ENCODE measurements around the gene CLPSL1. TPM values are rescaled to one million over a fixed set of nuclear protein-coding genes. Genes with fewer than 3 reads are reported as not detected.

Gene CLPSL1
- total RNA-seq, 1 donor from 2014 or later = 0.40 TPM

DNA sequence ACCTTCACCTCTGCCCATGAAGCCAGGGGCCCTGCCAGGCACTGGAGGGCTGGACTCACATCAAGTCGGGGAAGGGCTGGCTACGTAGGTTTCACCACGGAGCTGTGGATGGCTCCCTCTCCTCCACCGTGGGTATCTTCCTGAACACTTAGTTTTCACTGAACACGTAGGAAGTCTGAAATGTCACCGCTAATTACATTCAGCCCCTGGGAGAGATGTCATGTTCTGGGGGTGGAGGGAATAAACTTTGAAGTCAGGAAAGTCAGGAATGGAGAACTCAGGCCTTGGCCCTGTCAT, 30.8 kb downstream of the CLPSL1 start:
- Mint-ChIP-seq H3K9me3 (no peaks in the 10 kb centered on the region), H3K27ac (no peak overlapping the region), H3K4me1 (no peaks in the 10 kb centered on the region)

DNA sequence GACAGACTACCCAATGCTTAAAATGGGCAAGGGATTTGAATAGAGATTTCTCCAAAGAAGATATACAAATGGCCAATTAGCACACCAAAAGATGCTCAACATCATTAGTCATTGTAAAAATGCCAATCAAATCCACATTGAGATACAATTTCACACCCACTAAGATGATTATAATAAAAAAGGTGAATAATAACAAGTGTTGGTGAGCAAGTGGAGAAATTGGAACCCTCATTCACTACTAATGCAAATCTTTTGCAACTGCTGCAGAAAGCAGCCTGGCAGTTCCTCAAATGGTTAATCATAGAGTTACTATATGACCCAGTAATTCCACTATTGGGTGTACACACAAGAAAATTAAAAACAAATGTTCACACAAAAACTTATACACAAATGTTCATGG, 36.7 kb downstream of the CLPSL1 start:
- no peak for DNase-seq (ENCODE audit: low spot score in 2 of 2, unreplicated experiment in 2 of 2)
- no peaks in the 10 kb centered on the region for H3K27me3 Mint-ChIP-seq (ENCODE audit: low read depth)
- no peaks in the 10 kb centered on the region for H3K4me1 Mint-ChIP-seq
- H3K36me3 Mint-ChIP-seq = no peaks in the 10 kb centered on the region
- H3K27ac Mint-ChIP-seq = no peak overlapping the region
- peaks cover 4% of the 10 kb centered on the region for H3K9me3 Mint-ChIP-seq
- no peak overlapping the region for H3K4me3 Mint-ChIP-seq
- TF ChIP-seq, protein P1, sequence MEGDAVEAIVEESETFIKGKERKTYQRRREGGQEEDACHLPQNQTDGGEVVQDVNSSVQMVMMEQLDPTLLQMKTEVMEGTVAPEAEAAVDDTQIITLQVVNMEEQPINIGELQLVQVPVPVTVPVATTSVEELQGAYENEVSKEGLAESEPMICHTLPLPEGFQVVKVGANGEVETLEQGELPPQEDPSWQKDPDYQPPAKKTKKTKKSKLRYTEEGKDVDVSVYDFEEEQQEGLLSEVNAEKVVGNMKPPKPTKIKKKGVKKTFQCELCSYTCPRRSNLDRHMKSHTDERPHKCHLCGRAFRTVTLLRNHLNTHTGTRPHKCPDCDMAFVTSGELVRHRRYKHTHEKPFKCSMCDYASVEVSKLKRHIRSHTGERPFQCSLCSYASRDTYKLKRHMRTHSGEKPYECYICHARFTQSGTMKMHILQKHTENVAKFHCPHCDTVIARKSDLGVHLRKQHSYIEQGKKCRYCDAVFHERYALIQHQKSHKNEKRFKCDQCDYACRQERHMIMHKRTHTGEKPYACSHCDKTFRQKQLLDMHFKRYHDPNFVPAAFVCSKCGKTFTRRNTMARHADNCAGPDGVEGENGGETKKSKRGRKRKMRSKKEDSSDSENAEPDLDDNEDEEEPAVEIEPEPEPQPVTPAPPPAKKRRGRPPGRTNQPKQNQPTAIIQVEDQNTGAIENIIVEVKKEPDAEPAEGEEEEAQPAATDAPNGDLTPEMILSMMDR (IDR thresholded peaks at IDR 0.05; ENCODE audit: unreplicated experiment) = no peak

More for the DNA sequence above, 30.8 kb downstream of the CLPSL1 start:
- H3K27me3 Mint-ChIP-seq (ENCODE audit: low read depth) = peaks cover 6% of the 10 kb centered on the region
- H3K36me3 Mint-ChIP-seq = no peaks in the 10 kb centered on the region
- DNase-seq (ENCODE audit: low spot score in 2 of 2, unreplicated experiment in 2 of 2) = no peak
- TF ChIP-seq, protein P1 (IDR thresholded peaks at IDR 0.05; ENCODE audit: unreplicated experiment) = no peak
- no peak overlapping the region for H3K4me3 Mint-ChIP-seq

DNA sequence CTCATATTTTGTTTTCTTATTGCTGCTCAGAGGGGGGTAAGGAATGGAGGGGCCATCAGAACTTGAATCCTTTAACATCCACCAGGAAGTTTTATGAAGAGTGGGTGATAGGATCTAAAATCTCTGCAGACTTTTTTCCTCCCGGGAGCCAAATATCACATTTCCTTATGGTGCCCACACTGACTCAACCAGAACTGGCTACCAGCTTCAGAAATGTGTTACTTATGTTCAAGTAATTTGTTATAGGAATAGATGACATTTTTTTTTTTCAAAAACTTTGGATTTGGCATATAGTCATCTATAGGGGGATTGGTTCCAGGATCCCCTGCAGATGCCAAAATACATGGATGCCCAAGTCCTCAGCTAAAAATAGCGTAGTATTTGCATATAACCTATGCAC, 42.8 kb downstream of the CLPSL1 start:
- H3K27me3 Mint-ChIP-seq (ENCODE audit: low read depth) = no peaks in the 10 kb centered on the region
- H3K9me3 Mint-ChIP-seq = no peaks in the 10 kb centered on the region
- no peak for DNase-seq (ENCODE audit: low spot score in 2 of 2, unreplicated experiment in 2 of 2)
- no peak overlapping the region for H3K27ac Mint-ChIP-seq
- no peaks in the 10 kb centered on the region for H3K4me1 Mint-ChIP-seq
- no peak overlapping the region for H3K4me3 Mint-ChIP-seq
- TF ChIP-seq, protein P1 (IDR thresholded peaks at IDR 0.05; ENCODE audit: unreplicated experiment) = no peak
- H3K36me3 Mint-ChIP-seq = no peaks in the 10 kb centered on the region

- Mint-ChIP-seq H3K9me3 (peaks cover 4% of the 10 kb centered on the region), H3K27ac (no peak overlapping the region), H3K36me3 (no peaks in the 10 kb centered on the region), H3K27me3 (ENCODE audit: low read depth) (no peaks in the 10 kb centered on the region), H3K4me1 (no peaks in the 10 kb centered on the region), H3K4me3 (no peak overlapping the region)
- no peak for DNase-seq (ENCODE audit: low spot score in 2 of 2, unreplicated experiment in 2 of 2)
- TF ChIP-seq, protein P1 (IDR thresholded peaks at IDR 0.05; ENCODE audit: unreplicated experiment) = no peak
Observed at GRCh38 chr6:35824552-35825192, 43.9 kb downstream of the CLPSL1 start.

GRCh38 chr6:35829306-35829705, 48.5 kb downstream of the CLPSL1 start:
- no peak for DNase-seq (ENCODE audit: low spot score in 2 of 2, unreplicated experiment in 2 of 2)
- TF ChIP-seq, protein P1 (IDR thresholded peaks at IDR 0.05; ENCODE audit: unreplicated experiment) = no peak
- Mint-ChIP-seq H3K4me1 (no peaks in the 10 kb centered on the region), H3K4me3 (no peak overlapping the region), H3K27ac (no peak overlapping the region), H3K27me3 (ENCODE audit: low read depth) (no peaks in the 10 kb centered on the region), H3K9me3 (peaks cover 5% of the 10 kb centered on the region), H3K36me3 (peaks cover 7% of the 10 kb centered on the region)

Measured in mesothelial cell of epicardium (in vitro differentiated cells).